Activated B cell treated with CpG ODN at 0.5 μM for 24 hours (primary cell): Measurements from ENCODE around the gene THOC5. TPM values are rescaled to one million over a fixed set of nuclear protein-coding genes. Genes with fewer than 3 reads are reported as not detected.

Source experiments
- ATAC-seq: fragments of 200-7000 bp; cut with Tn5 transposase; one replicate; pipeline ENCODE4 v1.10.0; 2021; ENCODE audit warnings: low read depth, mild to moderate bottlenecking, moderate library complexity
- CTCF ChIA-PET: fragments of 350-600 bp; sonication (Branson Sonifier 250); formaldehyde crosslinking; loops from one replicate; lab custom pipeline; 2021; ENCODE audit warnings: antibody characterized with exemption; lab: Charles Lee
- POLR2A ChIA-PET: fragments of 350-600 bp; sonication (Branson Sonifier 250); formaldehyde crosslinking; loops from one replicate; lab custom pipeline; 2021; ENCODE audit warnings: antibody characterized with exemption; lab: Charles Lee
- DNase-seq: peaks from one replicate; pipeline ENCODE4 v3.0.0; 2022
- H3K27ac Mint-ChIP-seq: one replicate; pipeline ENCODE4 v1.8.0; 2020; ENCODE audit warnings: mixed read lengths
- H3K27me3 Mint-ChIP-seq: one replicate; pipeline ENCODE4 v1.8.0; 2021; ENCODE audit warnings: mixed read lengths
- H3K36me3 Mint-ChIP-seq: one replicate; pipeline ENCODE4 v1.8.0; 2021; ENCODE audit warnings: low read depth, mixed read lengths
- H3K4me1 Mint-ChIP-seq: one replicate; pipeline ENCODE4 v1.8.0; 2021; ENCODE audit warnings: mixed read lengths
- H3K4me3 Mint-ChIP-seq: one replicate; pipeline ENCODE4 v1.8.0; 2020; ENCODE audit warnings: mild to moderate bottlenecking, mixed read lengths
- H3K9me3 Mint-ChIP-seq: one replicate; pipeline ENCODE4 v1.8.0; 2020; ENCODE audit warnings: mixed read lengths
- intact Hi-C: fragments of 100-400 bp; cut with micrococcal nuclease; formaldehyde crosslinking; loops from one replicate; pipeline ENCODE4 v1.15.1; 2024
- total RNA-seq: library from RNA; stranded (reverse); gene quantifications from 2 replicates; pipeline ENCODE4 v1.2.3, GENCODE V29; 2022
- TF ChIP-seq, protein P1 (sequence below): fragments of 200-600 bp; IDR thresholded peaks from one replicate; pipeline ENCODE4 v1.8.0; 2022; ENCODE audit warnings: antibody characterized with exemption, mild to moderate bottlenecking

The THOC5 gene
- total RNA-seq, 1 donor from 2014 or later: 44.1 TPM

DNA sequence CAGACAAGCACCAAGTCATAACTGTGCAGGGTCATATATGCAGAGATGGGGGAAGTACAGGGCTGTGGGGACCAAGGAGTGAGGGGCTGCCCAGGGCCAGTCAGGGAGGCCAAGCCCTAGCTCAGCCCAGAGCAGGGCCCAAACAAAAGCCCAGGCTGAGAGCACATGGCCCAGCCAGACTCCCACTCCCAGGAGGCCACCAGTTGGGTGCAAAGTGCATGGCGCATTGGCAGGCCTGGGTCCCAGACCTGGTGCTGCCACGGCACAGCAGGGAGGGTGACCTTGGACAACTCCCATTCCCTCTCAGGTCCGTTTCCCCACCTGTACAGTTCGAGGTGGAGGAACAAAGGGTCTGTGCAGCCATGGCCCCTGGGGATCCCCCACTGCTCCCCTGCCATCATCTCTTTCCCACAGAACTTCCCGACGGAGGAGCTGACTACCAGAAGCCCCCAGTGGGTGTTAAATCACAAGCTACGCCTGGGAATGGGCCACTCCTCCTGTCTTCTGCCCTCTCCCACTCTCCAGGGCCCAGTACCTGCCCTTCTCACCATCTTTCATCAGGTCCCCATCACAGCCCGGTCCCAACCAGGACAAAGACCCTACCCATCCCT, 26.7 kb upstream of the THOC5 start:
- Mint-ChIP-seq H3K9me3 (no peaks in the 10 kb centered on the region), H3K4me3 (peak overlapping the region; percentile 92), H3K36me3 (no peaks in the 10 kb centered on the region), H3K4me1 (peaks cover 18% of the 10 kb centered on the region), H3K27me3 (no peaks in the 10 kb centered on the region), H3K27ac (peak overlapping the region; percentile 86)
- no peak for DNase-seq
- TF ChIP-seq, protein P1, sequence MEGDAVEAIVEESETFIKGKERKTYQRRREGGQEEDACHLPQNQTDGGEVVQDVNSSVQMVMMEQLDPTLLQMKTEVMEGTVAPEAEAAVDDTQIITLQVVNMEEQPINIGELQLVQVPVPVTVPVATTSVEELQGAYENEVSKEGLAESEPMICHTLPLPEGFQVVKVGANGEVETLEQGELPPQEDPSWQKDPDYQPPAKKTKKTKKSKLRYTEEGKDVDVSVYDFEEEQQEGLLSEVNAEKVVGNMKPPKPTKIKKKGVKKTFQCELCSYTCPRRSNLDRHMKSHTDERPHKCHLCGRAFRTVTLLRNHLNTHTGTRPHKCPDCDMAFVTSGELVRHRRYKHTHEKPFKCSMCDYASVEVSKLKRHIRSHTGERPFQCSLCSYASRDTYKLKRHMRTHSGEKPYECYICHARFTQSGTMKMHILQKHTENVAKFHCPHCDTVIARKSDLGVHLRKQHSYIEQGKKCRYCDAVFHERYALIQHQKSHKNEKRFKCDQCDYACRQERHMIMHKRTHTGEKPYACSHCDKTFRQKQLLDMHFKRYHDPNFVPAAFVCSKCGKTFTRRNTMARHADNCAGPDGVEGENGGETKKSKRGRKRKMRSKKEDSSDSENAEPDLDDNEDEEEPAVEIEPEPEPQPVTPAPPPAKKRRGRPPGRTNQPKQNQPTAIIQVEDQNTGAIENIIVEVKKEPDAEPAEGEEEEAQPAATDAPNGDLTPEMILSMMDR: no peak
- ChIA-PET POLR2A (interaction anchor here (0.7 to 0.8 kb wide), 2 partner anchors 24 to 686 kb away, joined by 5 to 7 read pairs; no protein-coding TSS in a partner anchor), CTCF (interaction anchor here (1.2 to 1.8 kb wide), 2 partner anchors 9 to 12 kb away, joined by 3 to 6 read pairs; no protein-coding TSS in a partner anchor)
- no peak for ATAC-seq
- intact Hi-C loops: loop anchor here (2.0 kb wide), 1 partner anchor 844 kb away; the partner anchor contains the start of gene MTFP1

DNA sequence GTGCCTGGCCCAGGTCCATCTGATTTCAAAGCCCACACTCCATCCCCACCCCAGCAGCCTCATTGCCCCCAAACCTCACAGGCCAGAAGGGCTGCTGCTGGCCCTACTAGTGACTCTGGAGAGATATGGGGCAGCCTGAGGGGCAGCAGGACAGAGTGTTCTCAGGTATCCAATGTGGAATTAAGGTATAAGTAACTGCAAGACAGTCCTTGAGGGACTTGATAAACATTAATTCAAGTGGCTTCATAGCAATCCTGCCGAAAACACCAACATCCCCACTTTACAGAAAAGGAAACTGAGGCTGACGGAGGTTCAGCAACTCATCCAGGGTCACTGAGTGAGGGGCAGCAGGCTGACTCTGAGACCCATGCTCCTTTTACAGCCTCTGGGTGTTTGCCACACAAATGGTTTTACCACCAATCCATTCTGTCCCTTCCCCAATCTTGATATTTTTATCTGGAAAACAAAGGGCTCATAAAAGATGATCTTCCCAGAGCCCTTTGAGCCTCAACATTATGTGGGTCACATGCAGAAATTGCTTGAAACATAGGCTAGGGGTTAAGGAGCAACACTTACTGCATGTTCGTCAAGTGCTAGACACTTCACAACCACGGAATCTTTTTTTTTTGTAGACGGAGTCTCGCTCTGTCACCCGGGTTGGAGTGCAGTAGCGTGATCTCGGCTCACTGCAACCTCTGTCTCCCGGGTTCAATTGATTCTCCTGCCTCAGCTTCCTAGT, 25.1 kb upstream of the THOC5 start:
- Mint-ChIP-seq H3K4me3 (no peak overlapping the region), H3K27ac (no peak overlapping the region), H3K9me3 (no peaks in the 10 kb centered on the region), H3K4me1 (peaks cover 18% of the 10 kb centered on the region), H3K36me3 (no peaks in the 10 kb centered on the region), H3K27me3 (no peaks in the 10 kb centered on the region)
- DNase-seq (no peak), ATAC-seq (no peak)
- intact Hi-C loops: no loop called here
- TF ChIP-seq, protein P1: no peak
- ChIA-PET CTCF (no interaction called here), POLR2A (interaction anchor here (0.7 kb wide), 1 partner anchor 39 kb away, joined by 3 read pairs; no protein-coding TSS in a partner anchor)

DNA sequence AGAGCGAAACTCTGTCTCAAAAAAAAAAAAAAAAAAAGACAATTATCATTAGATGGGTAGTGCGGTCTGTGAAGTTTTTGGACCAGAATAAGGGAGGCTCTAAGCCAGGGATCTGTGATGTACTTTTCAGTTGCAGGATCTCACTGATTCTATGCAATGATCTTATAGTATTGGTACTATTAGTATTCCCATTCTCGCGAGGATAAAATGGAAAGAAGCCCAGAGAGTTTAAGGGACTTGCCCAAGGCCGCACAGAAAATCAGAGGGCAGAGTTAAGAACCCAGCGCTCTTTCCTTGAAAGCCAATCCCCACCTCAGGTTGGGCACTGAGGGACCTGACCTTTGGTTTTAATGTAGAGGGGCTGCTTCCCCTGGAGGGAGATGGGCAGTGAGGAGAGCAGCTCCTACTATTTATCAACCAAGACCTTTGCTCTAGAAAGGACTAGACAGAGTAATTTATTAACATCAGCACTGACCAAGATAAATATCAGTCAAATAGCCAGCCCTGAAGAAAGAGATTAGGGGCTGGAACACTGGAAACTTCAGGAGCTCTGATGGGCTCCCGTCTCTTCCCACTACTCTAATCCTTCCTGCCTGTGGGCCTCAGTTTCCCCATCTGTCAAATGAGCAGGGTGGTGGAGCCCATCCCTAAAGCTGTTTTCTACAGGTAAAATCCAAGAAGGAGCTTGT, 21.3 kb upstream of the THOC5 start:
- intact Hi-C loops: no loop called here
- ChIA-PET CTCF (no interaction called here), POLR2A (interaction anchor here (0.7 to 1.3 kb wide), 2 partner anchors 21 to 147 kb away, joined by 3 to 4 read pairs; partner anchors contain the start of gene THOC5)
- DNase-seq (no peak), ATAC-seq (no peak)
- Mint-ChIP-seq H3K9me3 (no peaks in the 10 kb centered on the region), H3K36me3 (peaks cover 10% of the 10 kb centered on the region), H3K27ac (no peak overlapping the region), H3K4me1 (peaks cover 2% of the 10 kb centered on the region), H3K4me3 (no peak overlapping the region), H3K27me3 (no peaks in the 10 kb centered on the region)
- TF ChIP-seq, protein P1: no peak

DNA sequence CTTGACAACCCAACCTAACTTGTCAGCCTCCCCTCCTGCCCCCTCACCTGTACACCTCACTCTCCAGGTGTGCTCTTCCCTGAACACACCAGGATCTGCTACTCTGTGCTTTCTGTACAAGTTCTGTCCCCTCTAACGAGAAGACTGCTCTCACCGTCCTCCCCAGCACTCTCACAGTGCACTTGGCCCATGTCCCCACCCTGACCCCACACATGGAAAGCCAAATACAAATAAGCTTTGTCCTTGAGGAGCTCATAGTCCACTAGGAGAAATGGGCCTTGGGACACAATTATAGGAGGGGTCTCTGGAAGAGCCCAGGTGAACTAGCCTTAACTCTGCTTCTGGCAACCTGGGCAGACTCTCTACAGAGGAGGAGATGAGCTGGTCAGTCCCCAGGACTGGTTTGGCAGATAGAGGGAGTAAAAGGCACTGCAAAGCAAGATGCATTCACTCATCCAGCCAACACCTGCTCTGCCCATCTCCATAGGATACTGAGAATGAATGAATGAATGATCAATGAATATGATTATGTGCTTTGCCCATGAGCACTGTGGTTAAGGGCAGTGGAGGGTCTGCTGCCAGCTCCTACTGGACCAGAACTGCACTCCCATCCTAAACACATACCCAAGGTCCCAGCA, 17.5 kb upstream of the THOC5 start:
- CTCF ChIA-PET: no interaction called here
- no peak overlapping the region for H3K27ac Mint-ChIP-seq
- peaks cover 27% of the 10 kb centered on the region for H3K36me3 Mint-ChIP-seq
- ATAC-seq: no peak
- H3K4me1 Mint-ChIP-seq: no peaks in the 10 kb centered on the region
- no peaks in the 10 kb centered on the region for H3K27me3 Mint-ChIP-seq
- POLR2A ChIA-PET: no interaction called here
- no peaks in the 10 kb centered on the region for H3K9me3 Mint-ChIP-seq
- intact Hi-C loops: no loop called here
- no peak overlapping the region for H3K4me3 Mint-ChIP-seq
- DNase-seq: no peak
- TF ChIP-seq, protein P1: no peak
